Keratinocyte (primary cell): ENCODE measurements around the gene EIF3D. TPM values are rescaled to one million over a fixed set of nuclear protein-coding genes. Genes with fewer than 3 reads are reported as not detected.

Experiments used
- DNase-seq: peaks from one replicate; pipeline ENCODE4 v3.0.0-alpha.2; 2011; ENCODE audit warnings: low read depth, missing footprints, low spot score
- FAIRE-seq: peaks from 2 replicates; lab custom pipeline; 2011; peaks lifted over from hg19 to GRCh38; lab: Jason Lieb, UNC
- H2AFZ ChIP-seq: 2 replicates; pipeline ENCODE4 v1.6.0; 2012; ENCODE audit warnings: low read length, control low read depth, inconsistent platforms; ENCODE audit not compliant: control insufficient read depth
- H3K27ac ChIP-seq: 2 replicates; pipeline ENCODE4 v1.5.1; 2011; ENCODE audit warnings: low read length; ENCODE audit not compliant: control insufficient read depth, insufficient read depth
- H3K27me3 ChIP-seq: 3 replicates; pipeline ENCODE4 v1.6.0; 2011; ENCODE audit warnings: low read length; ENCODE audit not compliant: control insufficient read depth, insufficient read depth; ENCODE audit errors: extremely low read depth
- H3K36me3 ChIP-seq, 2 experiments: 2 replicates in 1 of 2; 3 replicates in 1 of 2; pipeline ENCODE4 v1.5.1; 2011; ENCODE audit warnings: low read length in 2 of 2, mild to moderate bottlenecking in 1 of 2; ENCODE audit not compliant: control insufficient read depth in 2 of 2, insufficient read depth in 2 of 2; ENCODE audit errors: extremely low read depth in 1 of 2
- H3K4me1 ChIP-seq: 3 replicates; pipeline ENCODE4 v1.5.1; 2011; ENCODE audit warnings: low read length; ENCODE audit not compliant: control insufficient read depth, insufficient read depth; ENCODE audit errors: extremely low read depth
- H3K4me2 ChIP-seq: 3 replicates; pipeline ENCODE4 v1.6.0; 2011; ENCODE audit warnings: low read depth, low read length; ENCODE audit not compliant: control insufficient read depth, insufficient read depth; ENCODE audit errors: extremely low read depth
- H3K4me3 ChIP-seq, 3 experiments: fragments of 200-600 bp in 1 of 3; sonication (generic) in 1 of 3; 2 replicates in 2 of 3; 3 replicates in 1 of 3; pipeline ENCODE4 v1.5.1; 2011 to 2016; ENCODE audit warnings: low read length in 3 of 3, mild to moderate bottlenecking in 3 of 3, control low read depth in 2 of 3, inconsistent platforms in 1 of 3, low read depth in 1 of 3, mixed read lengths in 1 of 3, mixed run types in 1 of 3, moderate library complexity in 1 of 3; ENCODE audit not compliant: control insufficient read depth in 2 of 3, insufficient read depth in 2 of 3; ENCODE audit errors: extremely low read depth in 1 of 3
- H3K79me2 ChIP-seq: 2 replicates; pipeline ENCODE4 v1.6.0; 2012; ENCODE audit warnings: low read length; ENCODE audit not compliant: control insufficient read depth, insufficient read depth
- H3K9ac ChIP-seq: 3 replicates; pipeline ENCODE4 v1.6.0; 2011; ENCODE audit warnings: low read length; ENCODE audit not compliant: control insufficient read depth, insufficient read depth; ENCODE audit errors: extremely low read depth
- H3K9me1 ChIP-seq: 3 replicates; pipeline ENCODE4 v1.6.0; 2011; ENCODE audit warnings: low read length; ENCODE audit not compliant: control insufficient read depth, insufficient read depth; ENCODE audit errors: extremely low read depth
- H3K9me3 ChIP-seq: 2 replicates; pipeline ENCODE4 v1.5.1; 2012; ENCODE audit warnings: low read depth, low read length; ENCODE audit not compliant: control insufficient read depth
- H4K20me1 ChIP-seq: 3 replicates; pipeline ENCODE4 v1.6.0; 2011; ENCODE audit warnings: low read length; ENCODE audit not compliant: control insufficient read depth, insufficient read depth; ENCODE audit errors: extremely low read depth
- EZH2 ChIP-seq: IDR thresholded peaks from one replicate; pipeline ENCODE4 v1.6.1; 2012; ENCODE audit warnings: inconsistent platforms, mild to moderate bottlenecking, low read length, moderate library complexity
- dilution Hi-C: fragments of 300-500 bp; cut with MboI; formaldehyde crosslinking; loops from one replicate; pipeline ENCODE4 v1.7.0; 2020; ENCODE audit warnings: low sequenced_read_pairs; ENCODE audit not compliant: extremely low pct_ligation_motif_present
- polyA plus RNA-seq, 5 experiments: library from polyadenylated mRNA; depleted of rRNA in 3 of 5; stranded (reverse) in 3 of 5; stranded (forward) in 1 of 5; unstranded in 1 of 5; fragments of >200 nt; gene quantifications; 1 replicate in 1 of 5; 2 replicates in 3 of 5; 3 replicates in 1 of 5; pipeline versions ENCODE4 v1.2.1 to v1.2.3, GENCODE V29; 2011 to 2012; ENCODE audit warnings: missing spikeins in 2 of 5, low read depth in 1 of 5, low replicate concordance in 1 of 5
- TF ChIP-seq, protein P1 (sequence below), 3 experiments: IDR thresholded peaks in 1 of 3; conservative IDR thresholded peaks in 1 of 3; optimal IDR thresholded peaks in 1 of 3; 2 replicates in 2 of 3; 3 replicates in 1 of 3; pipeline versions ENCODE3 to v1.5.1; 2011; ENCODE audit warnings: low read length in 3 of 3, mild to moderate bottlenecking in 3 of 3, moderate library complexity in 2 of 3, control low read depth in 1 of 3, inconsistent platforms in 1 of 3; ENCODE audit not compliant: insufficient read depth in 2 of 3; ENCODE audit errors: extremely low read depth in 1 of 3

EIF3D gene
- polyA plus RNA-seq, 1 donor (not counting 4 experiments of a cell fraction or from before 2014, with no cell fraction given): 408 TPM

DNA sequence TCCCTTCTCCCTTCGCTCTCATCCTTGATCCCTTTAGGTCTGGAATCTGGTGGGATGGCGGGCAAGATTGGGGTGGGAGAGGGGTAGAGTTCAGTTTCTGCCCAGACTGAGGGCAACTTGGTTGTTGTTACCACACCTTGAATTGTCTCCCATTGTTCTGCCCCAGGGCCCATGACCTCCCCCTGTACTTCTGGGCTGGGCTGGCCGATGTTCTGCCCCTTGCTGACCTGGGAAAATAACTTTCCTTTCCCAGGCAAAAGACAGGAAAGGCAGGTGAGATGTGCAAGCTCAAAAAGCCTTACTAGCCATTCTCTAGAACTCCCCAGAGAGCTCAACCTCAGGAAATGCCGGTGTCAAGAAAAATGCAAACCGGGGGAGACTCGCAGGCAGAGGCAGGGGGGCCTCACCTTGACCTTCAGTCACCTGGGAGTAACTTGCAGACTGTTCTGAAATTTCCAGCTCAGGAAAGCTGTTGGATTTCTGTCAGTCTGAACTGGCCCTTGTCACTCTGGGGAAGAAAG, 32.4 kb upstream of the EIF3D start:
- DNase-seq: no peak
- TF ChIP-seq, protein P1, sequence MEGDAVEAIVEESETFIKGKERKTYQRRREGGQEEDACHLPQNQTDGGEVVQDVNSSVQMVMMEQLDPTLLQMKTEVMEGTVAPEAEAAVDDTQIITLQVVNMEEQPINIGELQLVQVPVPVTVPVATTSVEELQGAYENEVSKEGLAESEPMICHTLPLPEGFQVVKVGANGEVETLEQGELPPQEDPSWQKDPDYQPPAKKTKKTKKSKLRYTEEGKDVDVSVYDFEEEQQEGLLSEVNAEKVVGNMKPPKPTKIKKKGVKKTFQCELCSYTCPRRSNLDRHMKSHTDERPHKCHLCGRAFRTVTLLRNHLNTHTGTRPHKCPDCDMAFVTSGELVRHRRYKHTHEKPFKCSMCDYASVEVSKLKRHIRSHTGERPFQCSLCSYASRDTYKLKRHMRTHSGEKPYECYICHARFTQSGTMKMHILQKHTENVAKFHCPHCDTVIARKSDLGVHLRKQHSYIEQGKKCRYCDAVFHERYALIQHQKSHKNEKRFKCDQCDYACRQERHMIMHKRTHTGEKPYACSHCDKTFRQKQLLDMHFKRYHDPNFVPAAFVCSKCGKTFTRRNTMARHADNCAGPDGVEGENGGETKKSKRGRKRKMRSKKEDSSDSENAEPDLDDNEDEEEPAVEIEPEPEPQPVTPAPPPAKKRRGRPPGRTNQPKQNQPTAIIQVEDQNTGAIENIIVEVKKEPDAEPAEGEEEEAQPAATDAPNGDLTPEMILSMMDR (optimal IDR thresholded peaks at IDR 0.05 in 1 of 3, IDR thresholded peaks at IDR 0.05 in 1 of 3, conservative IDR thresholded peaks at IDR 0.05 in 1 of 3; ENCODE audit: extremely low read depth in 1 of 3, insufficient read depth in 2 of 3, low read length in 3 of 3): no peak
- TF ChIP-seq EZH2: no peak
- Histone ChIP-seq H3K79me2 (no peaks in the 10 kb centered on the region), H3K4me3 (no peak overlapping the region), H3K9me1 (no peaks in the 10 kb centered on the region), H3K4me2 (no peak overlapping the region), H4K20me1 (no peaks in the 10 kb centered on the region), H3K9me3 (no peaks in the 10 kb centered on the region), H2AFZ (no peak overlapping the region), H3K9ac (no peak overlapping the region), H3K4me1 (peaks cover 6% of the 10 kb centered on the region), H3K36me3 (no peaks in the 10 kb centered on the region), H3K27me3 (peaks cover 17% of the 10 kb centered on the region), H3K27ac (no peak overlapping the region)
- FAIRE-seq: no peak
- dilution Hi-C loops: no loop called here

DNA sequence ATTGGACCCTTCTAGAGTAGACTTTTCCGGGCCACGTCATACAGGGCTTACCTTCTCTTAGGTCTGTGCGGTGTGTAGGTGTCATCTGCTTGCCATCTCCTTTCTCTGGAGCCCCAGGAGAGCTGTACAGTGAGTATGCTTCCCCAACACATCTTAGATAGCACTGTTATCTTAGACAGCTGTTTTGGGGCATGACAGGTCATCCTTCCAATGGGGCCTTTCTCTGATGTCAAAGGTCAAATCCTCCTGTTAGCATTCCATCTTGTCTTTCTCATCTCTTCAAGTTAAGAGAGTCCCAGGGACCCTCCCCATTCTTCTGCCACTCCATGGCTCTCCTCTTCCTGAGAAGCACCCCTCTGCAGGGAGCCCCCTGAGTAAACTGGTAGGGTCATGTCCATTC, 31.0 kb upstream of the EIF3D start:
- no peak for FAIRE-seq
- Histone ChIP-seq H3K79me2 (no peaks in the 10 kb centered on the region), H3K27ac (no peak overlapping the region), H3K4me1 (peaks cover 6% of the 10 kb centered on the region), H3K9me1 (no peaks in the 10 kb centered on the region), H3K9me3 (no peaks in the 10 kb centered on the region), H3K9ac (no peak overlapping the region), H3K4me2 (no peak overlapping the region), H3K36me3 (no peaks in the 10 kb centered on the region), H4K20me1 (no peaks in the 10 kb centered on the region), H3K4me3 (no peak overlapping the region), H3K27me3 (peaks cover 13% of the 10 kb centered on the region), H2AFZ (no peak overlapping the region)
- no peak for TF ChIP-seq EZH2
- TF ChIP-seq, protein P1 (optimal IDR thresholded peaks at IDR 0.05 in 1 of 3, IDR thresholded peaks at IDR 0.05 in 1 of 3, conservative IDR thresholded peaks at IDR 0.05 in 1 of 3; ENCODE audit: extremely low read depth in 1 of 3, insufficient read depth in 2 of 3, low read length in 3 of 3): no peak
- no peak for DNase-seq
- dilution Hi-C loops: no loop called here
